K562 (cell line): Measurements from ENCODE around the gene GP1BA. TPM values are rescaled to one million over a fixed set of nuclear protein-coding genes. Genes with fewer than 3 reads are reported as not detected.

Source experiments
- ETV5 ChIP-seq: sonication (generic); formaldehyde crosslinking; IDR thresholded peaks from 2 replicates; pipeline ENCODE4 v1.4.0; 2020; ENCODE audit warnings: low read depth, mild to moderate bottlenecking, missing genetic modification reagents
- HNRNPH1 ChIP-seq: fragments of 200-400 bp; formaldehyde crosslinking; optimal IDR thresholded peaks from 2 replicates; pipeline ENCODE3; 2017; ENCODE audit warnings: low read depth, mild to moderate bottlenecking, low read length, moderate library complexity
- RFX5 ChIP-seq: IDR thresholded peaks from 2 replicates; pipeline ENCODE4 v1.6.1; 2011; ENCODE audit warnings: low read depth, mild to moderate bottlenecking, improper control_type of control experiment, low read length
- TARDBP ChIP-seq: fragments of 450-650 bp; IDR thresholded peaks from 2 replicates; pipeline ENCODE4 v1.6.1; 2016
- TCFL5 ChIP-seq: fragments of 250-450 bp; sonication (Bioruptor Pico); conservative IDR thresholded peaks from 2 replicates; pipeline ENCODE4 v1.6.1; 2021; ENCODE audit warnings: mild to moderate bottlenecking, moderate library complexity, matching md5 sums
- ZNF592 ChIP-seq: fragments of 450-650 bp; IDR thresholded peaks from 2 replicates; pipeline ENCODE4 v1.6.1; 2017; ENCODE audit warnings: antibody characterized with exemption, mild to moderate bottlenecking
- polyA plus RNA-seq, 8 experiments: library from polyadenylated mRNA; depleted of rRNA in 4 of 8; stranded (reverse) in 5 of 8; unstranded in 3 of 8; fragments of >200 nt; fragmentation: Nextera tagmentation in 2 of 8; fragmentation: Illumina TruSeq in 1 of 8; extraction: Ambion mirVana in 2 of 8; extraction: Trizol in 1 of 8; gene quantifications; 2 replicates each; pipeline versions ENCODE4 v1.2.1 to v1.2.3, GENCODE V29; 2011 to 2014; ENCODE audit warnings: inconsistent platforms in 1 of 8, missing spikeins in 1 of 8
- total RNA-seq, 7 experiments: library from RNA; depleted of rRNA in 6 of 7; stranded (reverse); fragments of >200 nt in 6 of 7; fragmentation: Illumina TruSeq in 2 of 7; extraction: Trizol in 2 of 7; gene quantifications; 2 replicates each; pipeline versions ENCODE4 v1.2.1 to v1.2.3, GENCODE V29; 2011 to 2021; ENCODE audit warnings: low replicate concordance in 1 of 7

The GP1BA gene
- total and polyA plus RNA-seq, 9 of the 15 experiments (the other 6 are each of a cell fraction or from before 2014, with no cell fraction given) = 0.01 TPM; not detected in 8

GRCh38 chr17:4949321-4950074, 17.4 kb downstream of the GP1BA start (continued):
- TF ChIP-seq ZNF592 = peak; percentile 43
- TF ChIP-seq ETV5 = peak; percentile 37
- no peak for TF ChIP-seq TCFL5 (CRISPR knock-in tag)
- TF ChIP-seq RFX5 = no peak
- TF ChIP-seq TARDBP = peak; percentile 63; the same call in 1 of the 2 replicates
- no peak for TF ChIP-seq HNRNPH1
